ENCODE results near the gene RNF34.
"Not testable (repeated sequence)": the region's sequence is repeated elsewhere in the genome, so short reads cannot be mapped to it uniquely, and the experiment has no call there.

DNA sequence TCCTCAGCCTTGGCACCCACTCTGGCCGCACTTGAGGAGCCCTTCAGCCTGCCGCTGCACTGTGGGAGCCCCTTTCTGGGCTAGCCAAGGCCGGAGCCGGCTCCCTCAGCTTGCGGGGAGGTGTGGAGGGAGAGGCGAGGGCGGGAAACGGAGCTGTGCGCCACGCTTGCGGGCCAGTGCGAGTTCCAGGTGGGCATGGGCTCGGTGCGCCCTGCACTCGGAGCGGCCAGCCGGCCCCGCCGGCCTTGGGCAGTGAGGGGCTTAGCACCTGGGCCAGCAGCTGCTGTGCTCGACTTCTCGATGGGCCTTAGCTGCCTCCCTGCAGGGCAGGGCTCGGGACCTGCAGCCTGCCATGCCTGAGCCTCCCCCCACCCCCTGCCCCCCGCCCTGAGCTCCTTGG lies 25.6 kb upstream of the RNF34 start:
- TF ChIP-seq, protein P1, sequence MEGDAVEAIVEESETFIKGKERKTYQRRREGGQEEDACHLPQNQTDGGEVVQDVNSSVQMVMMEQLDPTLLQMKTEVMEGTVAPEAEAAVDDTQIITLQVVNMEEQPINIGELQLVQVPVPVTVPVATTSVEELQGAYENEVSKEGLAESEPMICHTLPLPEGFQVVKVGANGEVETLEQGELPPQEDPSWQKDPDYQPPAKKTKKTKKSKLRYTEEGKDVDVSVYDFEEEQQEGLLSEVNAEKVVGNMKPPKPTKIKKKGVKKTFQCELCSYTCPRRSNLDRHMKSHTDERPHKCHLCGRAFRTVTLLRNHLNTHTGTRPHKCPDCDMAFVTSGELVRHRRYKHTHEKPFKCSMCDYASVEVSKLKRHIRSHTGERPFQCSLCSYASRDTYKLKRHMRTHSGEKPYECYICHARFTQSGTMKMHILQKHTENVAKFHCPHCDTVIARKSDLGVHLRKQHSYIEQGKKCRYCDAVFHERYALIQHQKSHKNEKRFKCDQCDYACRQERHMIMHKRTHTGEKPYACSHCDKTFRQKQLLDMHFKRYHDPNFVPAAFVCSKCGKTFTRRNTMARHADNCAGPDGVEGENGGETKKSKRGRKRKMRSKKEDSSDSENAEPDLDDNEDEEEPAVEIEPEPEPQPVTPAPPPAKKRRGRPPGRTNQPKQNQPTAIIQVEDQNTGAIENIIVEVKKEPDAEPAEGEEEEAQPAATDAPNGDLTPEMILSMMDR (IDR thresholded peaks at IDR 0.05; ENCODE audit: insufficient read depth, low read length, poor library complexity, severe bottlenecking), result not testable (repeated sequence)
- TF ChIP-seq EZH2phosphoT487 (conservative IDR thresholded peaks at IDR 0.05; ENCODE audit: low read length), result not testable (repeated sequence)

Data from SU-DHL-6 (cell line).